Stimulated activated CD8-positive, alpha-beta memory T cell treated with anti-CD3 and anti-CD28 coated beads, Interleukin-4, amount 100 ng/mL, for 4 hours (primary cell): Measurements from ENCODE around the gene PSMC6.
A peak's percentile ranks its signal among the peaks of the same experiment; 100 is the strongest.

ENCODE experiments used
- DNase-seq, 2 donors: peaks; one replicate each; pipeline ENCODE4 v3.0.0-alpha.2; 2020; ENCODE audit warnings: low read depth in 2 of 2, low spot score in 1 of 2

The PSMC6 gene

GRCh38 chr14:52706724-52707706 is at the start of gene PSMC6:
PSMC6 (plus strand) TSS chr14:52707200; CDS start chr14:52707220, 20 bp downstream.
- peak; percentile 90 to 91 for DNase-seq

GRCh38 chr14:52660325-52660724 is 46.7 kb upstream of the PSMC6 start:
- DNase-seq = no peak

DNA sequence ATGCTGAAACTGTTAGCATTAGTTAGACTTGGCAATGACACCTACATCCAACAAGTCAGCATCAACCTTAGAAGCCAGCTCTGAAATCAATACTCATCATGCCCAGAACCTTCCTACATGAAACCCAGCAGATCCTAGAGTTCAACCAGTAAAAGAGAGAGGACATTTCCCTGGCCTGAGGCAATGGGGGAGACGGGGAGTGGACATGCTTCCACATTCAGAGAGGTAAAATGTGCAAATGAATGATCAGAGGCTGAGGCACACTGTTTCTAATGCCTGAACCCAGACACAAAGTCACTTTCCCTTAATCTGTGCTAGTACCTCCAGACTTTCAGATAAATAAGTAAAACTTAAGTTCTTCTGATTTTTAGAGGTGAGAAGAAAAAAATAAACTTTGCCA is 46.2 kb upstream of the PSMC6 start:
- DNase-seq = no peak

DNA sequence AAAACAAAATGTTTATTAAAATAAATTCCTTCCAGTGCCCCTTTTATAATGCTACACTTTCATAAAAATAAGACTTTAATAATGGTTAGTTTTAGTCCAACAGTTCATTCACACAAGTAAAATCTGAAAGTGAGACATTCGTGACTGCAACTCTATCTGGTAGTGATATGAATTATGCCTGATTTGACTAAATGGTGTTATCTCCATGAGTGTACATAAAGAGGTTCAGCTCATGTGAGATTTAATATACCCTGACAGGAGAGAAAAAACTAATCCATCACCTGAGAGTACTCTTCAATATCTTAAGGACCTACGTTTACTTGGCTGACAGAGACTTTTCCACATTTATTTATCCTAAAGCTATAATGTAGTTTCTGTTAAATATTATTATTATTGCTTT is 45.7 kb upstream of the PSMC6 start:
- DNase-seq = no peak

DNA sequence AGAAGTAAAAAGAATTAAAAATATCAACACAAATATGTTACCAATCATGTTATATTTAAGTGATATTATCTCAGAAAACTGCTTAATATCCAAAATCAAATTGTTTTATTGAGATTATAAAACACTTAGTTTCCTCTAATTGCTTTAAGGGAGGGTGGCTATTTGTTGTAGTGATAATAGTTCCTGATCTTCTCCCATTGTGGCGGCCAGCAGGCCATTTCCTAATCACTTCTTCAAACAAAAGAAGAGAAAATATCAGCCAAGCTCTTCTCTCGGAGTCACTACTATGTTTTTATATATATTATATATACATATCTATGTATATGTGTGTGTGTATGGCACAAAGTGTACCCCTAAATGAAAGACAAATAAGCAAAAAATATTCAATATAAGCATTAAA is 43.1 kb upstream of the PSMC6 start:
- no peak for DNase-seq

GRCh38 chr14:52678591-52678990 is 28.4 kb upstream of the PSMC6 start:
- DNase-seq = no peak

DNA sequence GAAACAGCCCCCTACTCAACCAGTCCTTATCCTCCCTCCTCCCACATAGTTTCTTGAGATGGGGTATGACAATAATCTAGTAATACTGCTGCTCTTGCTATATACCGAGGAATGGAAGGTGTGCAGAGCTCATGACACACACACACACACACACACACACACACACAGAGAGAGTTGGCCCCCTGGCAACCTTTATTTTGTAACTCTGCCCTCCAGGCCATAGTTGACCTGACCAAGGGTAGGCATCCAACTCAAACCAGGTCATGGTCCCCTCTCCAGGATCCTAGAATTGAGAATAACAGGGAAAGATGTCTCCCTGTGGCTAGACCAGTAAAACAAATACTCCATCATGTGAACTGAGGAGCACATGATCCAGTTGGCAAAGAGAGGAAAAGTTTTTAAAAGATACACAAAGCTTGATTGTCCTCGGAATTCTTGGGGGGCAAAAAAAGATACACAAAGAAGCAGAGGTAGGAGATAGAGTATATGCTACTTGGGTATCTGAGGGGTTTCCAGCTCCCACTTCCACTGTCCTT is 22.9 kb upstream of the PSMC6 start:
- no peak for DNase-seq

DNA sequence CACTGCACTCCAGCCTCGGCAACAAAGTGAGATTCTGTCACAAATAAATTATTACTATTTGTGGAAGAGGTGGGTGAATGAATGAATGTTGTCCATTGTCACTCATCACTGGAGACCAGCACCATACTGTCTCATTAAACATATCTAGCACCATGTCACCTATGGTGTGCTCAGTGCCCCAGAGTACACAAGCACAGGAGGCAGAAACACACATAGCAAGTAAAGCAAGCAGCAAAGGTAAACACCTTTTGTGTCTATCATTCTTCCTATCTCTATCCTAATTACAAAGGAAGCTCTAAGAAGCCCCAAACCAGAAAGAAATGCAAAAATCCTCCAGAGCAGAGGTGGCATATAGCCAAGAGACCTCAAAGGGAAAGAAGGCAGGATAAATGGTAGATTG is 20.8 kb upstream of the PSMC6 start:
- DNase-seq = no peak

GRCh38 chr14:52690983-52691760 is 15.8 kb upstream of the PSMC6 start:
- no peak for DNase-seq

GRCh38 chr14:52692248-52692962 is 14.6 kb upstream of the PSMC6 start:
- no peak for DNase-seq

DNA sequence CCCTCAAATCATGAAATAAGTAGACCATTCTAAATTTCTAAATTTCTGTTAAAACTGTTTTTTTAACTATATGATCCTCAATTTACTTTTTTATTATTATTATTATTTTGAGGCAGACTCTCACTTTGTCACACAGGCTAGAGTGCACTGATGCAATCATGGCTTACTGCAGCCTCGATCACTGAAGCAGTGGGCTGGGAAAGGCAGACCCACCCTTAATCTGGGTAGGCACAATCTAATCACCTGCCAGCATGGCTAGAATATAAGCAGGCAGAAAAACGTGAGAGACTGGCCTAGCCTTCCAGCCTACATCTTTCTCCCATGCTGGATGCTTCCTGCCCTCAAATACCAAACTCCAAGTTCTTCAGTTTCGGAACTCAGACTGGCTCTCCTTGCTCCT is 14.0 kb upstream of the PSMC6 start:
- no peak for DNase-seq

DNA sequence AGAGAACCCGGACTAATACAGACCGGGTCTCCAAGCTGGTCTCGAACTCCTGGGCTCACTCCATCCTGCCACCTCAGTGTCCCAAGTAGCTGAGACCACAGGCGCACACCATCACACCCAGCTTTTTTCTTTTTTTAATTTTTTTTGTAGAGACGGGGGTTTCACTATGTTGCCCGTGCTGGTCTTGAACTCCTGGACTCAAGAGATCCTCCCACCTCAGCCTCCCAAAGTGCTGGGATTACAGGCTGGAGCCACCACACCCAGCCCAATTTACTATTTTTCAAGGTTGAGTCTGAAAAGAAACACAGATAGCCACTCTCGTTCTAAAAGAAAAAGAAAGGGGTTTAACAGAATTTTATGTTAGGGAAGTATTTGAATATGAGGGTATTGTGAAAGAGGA is 13.5 kb upstream of the PSMC6 start:
- DNase-seq = no peak

- DNase-seq = peak in 1 of 2 donors; percentile 24
Observed at GRCh38 chr14:52694761-52695480, 12.1 kb upstream of the PSMC6 start.

GRCh38 chr14:52695481-52696091 is 11.4 kb upstream of the PSMC6 start, which contains the start of gene ERO1A:
ERO1A (minus strand) TSS chr14:52695558; CDS start chr14:52695481, 77 bp downstream.
- DNase-seq = peak in 1 of 2 donors; percentile 31

DNA sequence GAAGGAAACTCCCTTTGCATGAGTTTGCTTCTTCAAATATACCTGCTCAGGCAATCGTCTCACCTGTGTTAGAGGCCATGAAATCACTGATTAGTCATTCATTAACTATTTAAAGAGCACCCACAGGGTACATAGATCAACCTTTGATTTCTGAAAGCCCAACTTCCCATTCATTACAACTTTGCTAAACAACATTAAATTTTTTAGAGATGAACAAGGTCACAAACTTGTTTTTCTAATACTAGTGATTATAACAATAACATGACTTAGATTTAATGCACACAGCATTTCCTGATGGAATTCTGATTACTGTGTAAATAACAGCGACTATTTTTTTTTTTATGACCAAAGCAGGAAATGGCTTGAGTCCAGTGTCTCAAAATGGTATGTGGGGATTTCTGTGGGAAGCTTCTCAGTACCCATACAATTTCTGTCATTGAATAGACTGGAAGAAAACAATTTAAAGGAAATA is 6.3 kb upstream of the PSMC6 start:
- DNase-seq = no peak

DNA sequence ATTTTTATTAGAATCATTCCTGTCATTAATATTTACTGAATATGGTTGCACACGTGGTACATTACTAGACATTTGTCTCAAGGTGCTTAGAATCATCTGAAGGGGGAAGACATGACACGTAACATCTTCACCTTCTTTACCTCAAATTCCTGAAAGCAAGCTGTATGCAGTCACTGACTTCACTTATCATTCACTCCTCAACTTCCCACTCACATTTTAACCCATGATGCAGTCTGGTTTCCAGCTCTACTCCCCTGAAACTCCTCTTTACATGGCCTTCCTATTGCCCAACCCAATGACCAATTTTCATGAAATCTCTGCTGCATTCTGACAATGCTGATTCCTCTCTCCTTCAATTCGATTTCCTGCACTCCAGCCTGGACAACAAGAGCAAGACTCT is 5.8 kb upstream of the PSMC6 start:
- DNase-seq = no peak

GRCh38 chr14:52703225-52703624 is 3.8 kb upstream of the PSMC6 start:
- DNase-seq = no peak

- no peak for DNase-seq
Observed at GRCh38 chr14:52703664-52704063, 3.3 kb upstream of the PSMC6 start.

- peak in 1 of 2 donors; percentile 29 for DNase-seq
Observed at GRCh38 chr14:52706286-52706685, 714 bp upstream of the PSMC6 start.

GRCh38 chr14:52711666-52712065 is 4.7 kb downstream of the PSMC6 start:
- DNase-seq = no peak
